ENCODE results near the gene PLA2G7. TPM values are rescaled to one million over a fixed set of nuclear protein-coding genes. Genes with fewer than 3 reads are reported as not detected.

Gene PLA2G7
- polyA plus RNA-seq, 1 donor from 2014 or later: 0.35 TPM

DNA sequence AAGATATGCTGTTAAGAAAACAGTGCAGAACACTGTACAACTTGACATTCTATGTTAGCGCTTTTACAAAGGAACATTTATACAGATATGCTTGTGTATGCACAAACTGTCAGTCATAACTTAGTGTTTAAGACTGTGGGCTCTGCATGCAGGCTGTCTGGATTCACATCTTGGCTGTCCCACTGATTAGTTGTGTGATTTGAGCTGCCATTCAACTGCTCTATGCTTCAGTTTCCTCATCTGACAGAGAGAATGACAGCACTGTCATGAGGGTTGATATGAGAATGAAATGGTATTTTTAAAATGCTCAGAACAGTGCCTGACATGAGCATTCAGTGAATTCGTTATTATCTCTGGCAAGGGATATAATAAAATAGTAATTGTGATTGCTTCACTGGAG is 73.7 kb downstream of the PLA2G7 start:
- no peaks in the 10 kb centered on the region for H4K20me1 ChIP-seq (ENCODE audit: insufficient read depth)
- H3K36me3 ChIP-seq (ENCODE audit: insufficient read depth, low read length): no peaks in the 10 kb centered on the region
- no peak overlapping the region for H2AFZ ChIP-seq (ENCODE audit: low read depth, low read length)
- H3K4me2 ChIP-seq (ENCODE audit: low read length): no peak overlapping the region
- H3K9ac ChIP-seq (ENCODE audit: low read length): no peak overlapping the region
- no peaks in the 10 kb centered on the region for H3K9me2 ChIP-seq (ENCODE audit: insufficient read depth, low read length)
- no peak overlapping the region for H3K27ac ChIP-seq (ENCODE audit: low read length)
- H3F3A ChIP-seq (ENCODE audit: insufficient read depth, low read length, poor library complexity, severe bottlenecking): no peaks in the 10 kb centered on the region
- H3K27me3 ChIP-seq (ENCODE audit: insufficient read depth, low read depth, low read length): no peaks in the 10 kb centered on the region
- H3K4me3 ChIP-seq (ENCODE audit: low read length): no peak overlapping the region
- H3K9me3 ChIP-seq (ENCODE audit: low read length): no peaks in the 10 kb centered on the region
- H3K79me2 ChIP-seq (replicated peaks; ENCODE audit: insufficient read depth, low read length): no peaks in the 10 kb centered on the region
- TF ChIP-seq EP300 (conservative IDR thresholded peaks at IDR 0.05; ENCODE audit: poor library complexity, severe bottlenecking): peak; percentile 99
- no peak for TF ChIP-seq EZH2 (IDR thresholded peaks at IDR 0.05; ENCODE audit: borderline replicate concordance, insufficient read depth, low read length, poor library complexity, severe bottlenecking)
- peak; percentile 86 for TF ChIP-seq POLR2AphosphoS5 (IDR thresholded peaks at IDR 0.05)

GRCh38 chr6:46657642-46658041 is 77.5 kb downstream of the PLA2G7 start:
- TF ChIP-seq REST (IDR thresholded peaks at IDR 0.05; ENCODE audit: borderline replicate concordance) (no peak), EZH2 (IDR thresholded peaks at IDR 0.05; ENCODE audit: borderline replicate concordance, insufficient read depth, low read length, poor library complexity, severe bottlenecking) (no peak), CTCF (IDR thresholded peaks at IDR 0.05; ENCODE audit: poor library complexity, severe bottlenecking) (no peak), MXI1 (conservative IDR thresholded peaks at IDR 0.05; ENCODE audit: poor library complexity, severe bottlenecking) (no peak), POLR2AphosphoS5 (IDR thresholded peaks at IDR 0.05) (no peak), EP300 (conservative IDR thresholded peaks at IDR 0.05; ENCODE audit: poor library complexity, severe bottlenecking) (no peak), RAD21 (conservative IDR thresholded peaks at IDR 0.05) (no peak), SMC3 (conservative IDR thresholded peaks at IDR 0.05; ENCODE audit: poor library complexity) (no peak)
- no peaks in the 10 kb centered on the region for H4K20me1 ChIP-seq (ENCODE audit: insufficient read depth)
- H3K36me3 ChIP-seq (ENCODE audit: insufficient read depth, low read length): no peaks in the 10 kb centered on the region
- no peaks in the 10 kb centered on the region for H3K27me3 ChIP-seq (ENCODE audit: insufficient read depth, low read depth, low read length)
- H3K4me3 ChIP-seq (ENCODE audit: low read length): no peak overlapping the region
- no peaks in the 10 kb centered on the region for H3K9me2 ChIP-seq (ENCODE audit: insufficient read depth, low read length)
- no peak overlapping the region for H3K4me2 ChIP-seq (ENCODE audit: low read length)
- no peaks in the 10 kb centered on the region for H3K9me3 ChIP-seq (ENCODE audit: low read length)
- H3F3A ChIP-seq (ENCODE audit: insufficient read depth, low read length, poor library complexity, severe bottlenecking): no peaks in the 10 kb centered on the region
- H2AFZ ChIP-seq (ENCODE audit: low read depth, low read length): no peak overlapping the region
- H3K9ac ChIP-seq (ENCODE audit: low read length): no peak overlapping the region
- H3K27ac ChIP-seq (ENCODE audit: low read length): no peak overlapping the region
- H3K79me2 ChIP-seq (replicated peaks; ENCODE audit: insufficient read depth, low read length): no peaks in the 10 kb centered on the region

- Histone ChIP-seq H3K79me2 (replicated peaks; ENCODE audit: insufficient read depth, low read length) (no peaks in the 10 kb centered on the region), H2AFZ (ENCODE audit: low read depth, low read length) (no peak overlapping the region), H3K9ac (ENCODE audit: low read length) (no peak overlapping the region), H3K4me2 (ENCODE audit: low read length) (no peak overlapping the region), H4K20me1 (ENCODE audit: insufficient read depth) (no peaks in the 10 kb centered on the region), H3K27ac (ENCODE audit: low read length) (no peak overlapping the region), H3K36me3 (ENCODE audit: insufficient read depth, low read length) (no peaks in the 10 kb centered on the region), H3K9me2 (ENCODE audit: insufficient read depth, low read length) (no peaks in the 10 kb centered on the region), H3K9me3 (ENCODE audit: low read length) (no peaks in the 10 kb centered on the region), H3K27me3 (ENCODE audit: insufficient read depth, low read depth, low read length) (no peaks in the 10 kb centered on the region), H3K4me3 (ENCODE audit: low read length) (no peak overlapping the region), H3F3A (ENCODE audit: insufficient read depth, low read length, poor library complexity, severe bottlenecking) (no peaks in the 10 kb centered on the region)
- TF ChIP-seq EP300 (conservative IDR thresholded peaks at IDR 0.05; ENCODE audit: poor library complexity, severe bottlenecking) (no peak), SMC3 (conservative IDR thresholded peaks at IDR 0.05; ENCODE audit: poor library complexity) (no peak)
Observed at GRCh38 chr6:46655803-46656202, 79.4 kb downstream of the PLA2G7 start.

Other genes with a start within 250 kb of the PLA2G7 start
- gene RCAN2, start 243.9 kb downstream of the PLA2G7 start, polyA plus RNA-seq: 37.4 and 38.9 TPM in 2 replicates
- gene CYP39A1, start 82.6 kb downstream of the PLA2G7 start, polyA plus RNA-seq: 1.4 and 2.0 TPM in 2 replicates
- gene SLC25A27, start 82.4 kb downstream of the PLA2G7 start, polyA plus RNA-seq: 31.1 and 44.5 TPM in 2 replicates
- 0.84 and 0.92 TPM in 2 replicates for gene TDRD6, start 47.5 kb downstream of the PLA2G7 start, polyA plus RNA-seq
- not detected in 2 replicates for gene ANKRD66, start 11.6 kb upstream of the PLA2G7 start, polyA plus RNA-seq
- not detected in 2 replicates for gene MEP1A, start 58.0 kb upstream of the PLA2G7 start, polyA plus RNA-seq
- gene ADGRF5, start 186.6 kb upstream of the PLA2G7 start, polyA plus RNA-seq: not detected in 2 replicates

All from neural cell (in vitro differentiated cells).